Activated T-cell treated with anti-CD3 and anti-CD28 coated beads for 4 hours (primary cell): Measurements from ENCODE around the gene GGCX.

Source experiments
- DNase-seq: peaks from one replicate; pipeline ENCODE4 v3.0.0-alpha.2; 2020

The GGCX gene

DNA sequence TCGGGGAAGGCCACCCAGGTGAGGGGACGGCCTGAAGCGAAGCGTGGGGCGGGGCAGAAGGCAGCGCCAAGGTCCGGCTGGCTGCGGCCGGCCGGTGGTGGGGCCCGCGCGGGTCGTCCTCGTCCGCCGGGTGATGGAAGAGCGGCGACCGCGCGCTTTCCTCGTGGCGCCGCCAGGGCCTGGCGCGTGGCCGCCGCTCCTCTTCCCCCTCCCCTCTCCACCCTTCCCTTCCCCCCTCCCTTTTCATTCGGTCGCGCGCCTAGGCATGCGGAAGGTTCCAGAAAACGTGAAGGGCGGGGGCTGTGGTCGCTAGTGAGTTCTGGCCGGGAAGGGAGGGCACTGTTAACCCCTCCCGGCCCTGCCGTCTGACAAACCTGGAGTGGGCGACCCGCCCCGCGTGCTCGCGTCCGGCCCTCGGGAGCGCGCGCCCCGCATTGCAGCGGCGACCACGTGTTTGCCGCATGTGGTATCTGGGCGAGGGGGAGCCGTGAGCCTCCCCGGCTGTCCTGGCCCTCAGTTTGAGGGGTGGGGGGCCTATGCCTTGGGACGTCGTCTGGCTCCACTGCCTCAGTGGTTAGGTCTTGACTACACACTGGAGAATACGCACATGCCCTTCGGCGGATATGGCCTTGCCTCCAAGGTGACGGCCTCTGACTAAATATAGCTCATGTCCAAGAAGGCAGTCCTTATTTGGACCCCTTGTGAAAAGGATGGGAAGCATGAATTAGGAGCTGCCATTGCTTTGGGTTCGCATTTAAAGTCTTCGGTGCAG lies 21.7 kb downstream of the GGCX start:
- peak; percentile 68 for DNase-seq

GRCh38 chr2:85538507-85539360 lies 22.6 kb downstream of the GGCX start, which contains the start of gene MAT2A:
MAT2A (plus strand) TSS chr2:85539168; CDS start chr2:85539288, 120 bp downstream.
- peak; percentile 86 for DNase-seq

- no peak for DNase-seq
These were observed 23.4 kb downstream of the GGCX start for GRCh38 chr2:85537600-85538506.

DNA sequence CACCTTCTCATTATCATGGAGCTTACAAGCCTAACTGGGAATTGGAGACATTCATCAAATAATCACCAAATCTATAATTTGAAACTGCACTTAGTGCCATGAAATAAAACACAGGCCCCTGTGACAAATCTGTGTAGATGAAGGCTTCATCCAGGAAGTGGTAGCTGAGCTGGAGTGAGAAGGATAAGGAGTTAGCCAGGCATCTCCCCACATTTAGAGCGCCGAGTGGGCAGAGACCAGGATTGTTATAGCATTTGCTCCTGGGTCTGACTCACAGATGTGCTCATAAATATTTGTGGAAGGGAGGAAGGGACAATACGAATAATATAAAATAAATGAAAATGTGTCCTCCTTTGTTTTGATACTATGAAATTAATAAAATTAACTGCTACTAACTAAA lies 24.8 kb downstream of the GGCX start:
- no peak for DNase-seq

- DNase-seq = no peak
These were observed 26.4 kb downstream of the GGCX start for GRCh38 chr2:85534881-85535280.

DNA sequence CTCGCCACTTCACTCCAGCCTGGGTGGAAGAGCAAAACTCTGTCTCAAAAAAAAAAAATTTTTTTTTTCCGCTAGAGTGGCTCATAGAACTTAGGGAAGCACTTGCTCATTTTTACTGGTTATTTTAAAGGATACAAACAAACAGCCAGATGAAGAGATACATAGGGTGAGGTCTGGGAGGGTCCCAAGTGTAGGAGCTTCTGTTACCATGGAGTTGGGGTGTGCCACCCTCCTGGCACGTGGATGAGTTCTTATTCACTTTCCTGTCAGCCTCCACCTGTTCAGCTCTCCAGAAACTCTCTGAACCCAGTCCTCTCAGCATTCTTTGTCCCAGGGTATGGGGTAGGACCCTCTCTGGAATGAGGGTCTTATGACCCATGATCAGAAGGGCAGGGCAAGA lies 27.2 kb downstream of the GGCX start:
- no peak for DNase-seq

DNA sequence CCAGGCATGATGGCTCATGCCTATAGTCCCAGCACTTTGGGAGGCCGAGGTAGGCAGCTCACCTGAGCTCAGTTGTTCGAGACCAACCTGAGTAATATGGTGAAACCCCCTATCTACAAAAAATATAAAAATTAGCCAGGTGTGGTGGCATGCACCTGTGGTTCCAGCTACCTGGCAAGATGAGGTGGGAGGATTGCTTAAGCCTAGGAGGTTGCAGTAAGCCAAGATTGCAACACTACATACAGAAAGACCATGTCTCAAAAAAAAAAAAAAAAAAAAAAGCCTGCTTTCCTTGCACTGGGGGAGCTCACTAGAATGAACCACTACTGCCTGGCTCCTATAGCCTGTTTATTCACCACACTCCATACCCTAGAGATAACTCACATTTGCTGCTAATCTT lies 29.7 kb downstream of the GGCX start:
- DNase-seq = no peak

GRCh38 chr2:85529809-85530208 lies 31.5 kb downstream of the GGCX start:
- no peak for DNase-seq

DNA sequence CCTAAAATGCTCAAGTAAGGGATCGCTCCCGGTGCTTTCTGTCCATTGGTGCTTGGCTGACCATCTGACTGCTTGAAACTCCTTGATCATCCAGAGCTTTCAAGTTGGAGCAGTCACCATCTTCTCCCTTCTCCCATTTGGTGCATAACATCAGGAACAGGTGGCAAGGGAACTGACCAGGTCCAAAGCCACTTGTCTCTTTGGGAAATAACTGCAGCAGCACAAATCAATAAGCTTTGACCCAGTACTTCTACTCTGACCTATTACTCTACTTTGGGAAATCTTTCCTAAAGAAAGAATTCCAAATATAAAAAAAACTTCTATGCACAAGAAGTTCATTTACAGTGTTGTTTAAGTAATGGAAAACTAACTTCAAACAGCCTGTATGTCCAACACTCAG lies 32.9 kb downstream of the GGCX start:
- DNase-seq = no peak

DNA sequence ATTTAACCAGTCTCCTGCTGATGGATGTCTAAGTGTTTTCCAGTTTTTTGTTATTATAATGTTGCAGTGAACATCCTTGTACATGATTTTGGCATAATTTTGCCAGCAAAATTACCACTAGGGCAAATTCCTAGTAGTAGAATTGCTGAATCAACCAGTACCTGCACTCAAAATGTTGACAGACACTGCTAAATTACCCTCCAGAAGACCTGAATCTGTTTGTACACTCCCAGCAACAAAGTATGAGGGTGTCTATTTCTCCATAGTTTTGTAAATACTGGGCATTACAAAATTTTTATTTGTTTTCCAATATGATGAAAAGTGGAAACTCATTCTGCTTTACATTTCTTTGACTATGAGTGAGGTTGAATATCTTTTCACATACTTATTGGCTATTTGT lies 33.5 kb downstream of the GGCX start:
- DNase-seq = no peak

DNA sequence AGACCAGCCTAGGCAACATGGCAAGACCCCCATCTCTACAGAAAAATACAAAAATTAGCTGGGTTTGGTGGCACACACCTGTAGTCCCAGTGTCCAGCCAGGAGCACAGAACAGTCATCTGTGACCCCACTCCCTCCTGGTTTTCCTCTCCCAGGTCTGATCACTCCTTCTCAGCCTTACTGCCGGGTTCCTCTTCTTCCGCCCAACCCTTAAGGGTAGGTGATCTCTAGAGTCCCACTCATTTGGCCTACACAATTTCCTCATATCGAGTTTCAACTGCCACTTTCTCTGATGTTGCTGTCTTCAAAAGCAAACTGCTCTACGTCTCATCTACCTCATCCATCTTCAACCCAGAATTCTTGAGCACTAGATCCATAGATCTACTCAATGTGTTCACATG lies 35.7 kb downstream of the GGCX start:
- DNase-seq = no peak

DNA sequence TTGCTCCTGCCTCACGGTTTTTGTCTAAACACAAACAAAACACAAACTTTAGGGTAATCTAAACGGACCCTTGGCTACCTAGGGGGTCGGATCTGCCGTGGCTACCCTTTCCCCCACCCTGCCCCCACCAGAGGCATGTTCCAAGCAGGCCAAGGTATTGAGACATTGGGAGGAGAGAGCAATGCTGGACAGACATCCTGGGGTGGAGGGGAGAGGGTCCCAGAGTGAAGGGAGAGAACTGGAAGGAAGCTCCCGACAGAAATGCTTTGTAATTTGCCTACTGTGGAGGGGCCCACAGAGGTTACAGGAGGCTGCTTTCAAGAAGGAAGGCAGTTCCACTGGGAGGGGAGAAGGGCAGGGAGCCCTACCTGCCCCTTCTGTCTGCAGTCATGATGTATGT lies 36.3 kb downstream of the GGCX start:
- no peak for DNase-seq

DNA sequence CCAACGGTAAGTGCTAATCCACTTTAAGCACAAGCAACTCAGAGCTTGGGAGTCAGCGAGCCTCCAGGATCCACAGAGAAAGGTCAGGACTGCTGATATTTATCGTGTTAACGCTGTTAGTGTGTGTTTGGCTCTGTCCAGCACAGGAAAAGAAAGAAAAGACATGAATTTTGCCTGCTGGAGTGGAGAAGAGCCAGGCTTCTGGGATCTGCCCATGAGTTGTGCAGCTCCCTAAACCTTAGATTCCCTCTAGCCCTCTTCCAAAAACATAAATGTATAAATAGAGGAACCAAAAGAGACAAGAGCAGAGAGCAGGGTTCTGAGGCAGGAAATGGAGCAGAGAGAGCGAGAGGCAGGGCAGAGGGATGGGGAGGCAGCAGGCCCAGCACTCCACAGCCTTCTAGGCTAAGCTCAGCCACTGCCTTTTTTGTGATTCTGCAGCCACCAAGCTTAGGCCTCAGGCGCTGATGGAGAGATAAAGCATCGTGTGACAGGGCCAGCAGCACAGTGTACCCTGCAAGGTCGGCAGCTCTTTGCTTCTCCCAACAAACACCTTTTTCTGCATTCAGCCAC lies 36.9 kb downstream of the GGCX start:
- no peak for DNase-seq

DNA sequence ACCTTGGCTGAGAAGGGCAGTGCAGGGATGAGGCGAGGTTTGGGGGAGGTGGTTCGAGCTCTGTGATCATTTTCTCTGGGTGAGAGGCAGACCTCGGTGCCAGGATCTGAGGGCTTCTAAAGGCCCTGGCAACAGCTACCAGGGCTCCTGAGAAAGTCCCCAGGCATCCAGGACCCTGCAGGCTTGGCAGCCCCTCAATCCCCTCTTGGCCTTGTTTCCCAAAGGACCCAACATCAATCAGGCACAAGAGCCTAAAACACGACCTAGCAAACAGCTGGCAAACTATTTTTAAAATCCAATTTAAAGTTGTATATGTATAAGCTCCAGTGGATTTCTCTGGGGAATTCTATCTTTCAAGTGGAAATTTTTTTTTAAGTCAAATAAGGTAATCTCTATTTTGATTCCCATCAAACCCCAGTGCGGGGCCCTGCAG lies 37.4 kb downstream of the GGCX start:
- DNase-seq = no peak

DNA sequence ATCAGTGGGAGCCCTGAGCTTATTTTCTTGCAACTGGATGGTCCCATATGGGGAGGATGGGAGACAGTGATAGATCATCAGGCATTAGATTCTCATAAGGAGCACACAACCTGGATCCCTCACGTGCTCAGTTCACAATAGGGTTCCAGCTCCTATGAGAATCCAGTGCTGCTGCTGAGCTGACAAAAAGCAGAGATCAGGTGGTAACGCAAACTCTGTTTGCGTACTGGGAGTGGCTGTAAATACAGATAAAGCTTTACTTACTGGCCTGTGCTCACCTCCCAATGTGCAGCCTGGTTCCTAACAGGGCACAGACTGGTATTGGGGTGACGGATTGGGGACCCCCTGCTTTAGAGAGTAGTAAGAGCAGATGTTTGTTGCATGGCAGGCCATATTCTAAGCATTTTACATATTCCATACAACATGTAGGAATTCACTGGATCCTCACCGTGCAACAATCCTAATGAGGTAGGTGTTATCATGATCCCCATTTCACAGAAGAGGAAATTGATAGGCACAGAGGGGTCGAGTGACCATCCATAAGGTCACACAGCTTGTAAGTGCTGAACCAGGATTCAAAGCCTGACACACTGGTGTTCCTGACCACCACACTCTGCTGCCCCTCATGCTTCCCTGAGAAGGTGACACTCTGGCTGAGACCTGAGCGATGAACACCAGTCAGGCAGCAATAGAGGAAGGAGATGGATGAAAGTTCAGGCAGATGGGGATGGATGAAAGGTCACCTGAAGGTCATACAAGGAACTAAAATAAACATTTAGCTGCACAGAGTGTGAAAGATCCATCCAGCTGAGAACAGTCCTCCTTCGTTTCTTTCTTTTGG lies 38.0 kb downstream of the GGCX start:
- DNase-seq = no peak

DNA sequence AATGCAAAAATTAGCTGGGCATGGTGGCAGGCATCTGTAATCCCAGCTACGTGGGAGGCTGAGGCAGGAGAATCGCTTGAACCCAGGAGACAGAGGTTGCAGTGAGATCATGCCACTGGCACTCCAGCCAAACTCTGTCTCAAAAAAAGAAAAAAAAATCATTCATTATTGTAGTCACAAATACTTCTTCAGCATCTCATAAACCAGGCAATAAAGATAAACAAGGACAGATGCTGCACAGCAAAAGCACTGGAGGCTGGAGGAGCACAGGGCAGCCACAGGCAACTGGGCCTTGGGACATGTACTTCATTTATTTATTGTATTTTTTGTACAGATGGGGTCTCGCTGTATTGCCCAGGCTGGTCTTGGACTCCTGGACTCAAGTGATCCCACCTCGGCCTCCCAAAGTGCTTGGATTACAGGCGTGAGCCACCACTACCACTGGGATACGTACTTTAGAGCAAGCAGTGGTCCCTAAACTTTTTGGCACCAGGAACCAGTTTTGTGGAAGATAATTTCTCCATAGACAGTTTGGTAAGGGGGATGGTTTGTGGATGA lies 39.1 kb downstream of the GGCX start:
- no peak for DNase-seq

DNA sequence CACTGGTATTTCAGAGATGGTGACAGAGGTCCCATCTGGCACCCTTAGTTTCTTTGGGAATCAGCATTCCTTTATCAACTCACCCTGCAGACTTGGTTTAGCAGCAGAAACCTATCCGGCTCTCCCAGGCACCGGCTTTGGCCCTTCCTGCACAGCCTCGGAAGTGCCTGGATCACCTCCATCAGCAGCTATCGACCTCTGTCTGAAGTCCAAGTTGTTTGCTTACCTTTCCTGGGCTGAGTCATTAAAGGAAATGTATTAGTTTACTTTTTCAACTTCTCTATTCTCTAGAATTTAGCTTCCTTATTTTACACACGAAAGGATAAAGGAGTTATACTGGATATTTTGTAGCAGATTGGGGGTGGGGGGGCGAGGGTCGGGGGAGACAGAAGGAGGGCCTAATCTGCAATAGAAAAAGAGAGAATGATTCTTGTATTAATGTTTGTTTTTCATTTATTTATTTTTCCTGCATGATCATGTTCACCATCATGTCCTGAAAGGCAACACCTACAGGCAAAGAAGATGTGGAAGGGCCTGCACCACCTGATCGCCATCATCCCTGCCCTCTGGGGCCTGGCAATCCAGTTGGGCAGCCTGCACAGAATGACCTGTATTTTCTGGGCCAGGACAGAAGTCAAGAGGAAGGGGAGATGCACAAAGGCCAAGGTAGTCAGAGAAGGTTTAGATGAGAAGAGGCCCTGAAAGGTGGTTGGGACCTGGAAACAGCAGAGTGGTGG lies 44.5 kb downstream of the GGCX start:
- DNase-seq = no peak

DNA sequence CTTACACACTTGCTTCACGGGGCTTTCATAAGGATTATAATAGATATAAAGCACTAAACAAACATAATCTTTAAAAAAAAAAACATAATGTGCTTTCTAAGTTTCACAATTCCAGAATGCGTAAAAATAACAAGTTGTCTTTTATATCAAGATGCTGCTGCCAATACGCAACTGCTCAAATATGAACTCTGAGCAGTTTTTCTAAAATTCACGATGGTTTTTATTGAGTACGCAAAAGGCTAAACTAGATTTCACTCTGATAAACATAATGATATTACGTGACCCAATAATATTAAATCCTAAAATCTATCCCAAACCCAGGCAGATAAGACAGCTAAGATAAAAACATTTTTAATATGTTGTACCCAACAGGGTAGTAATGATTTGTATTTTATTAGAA lies 47.0 kb downstream of the GGCX start:
- no peak for DNase-seq

DNA sequence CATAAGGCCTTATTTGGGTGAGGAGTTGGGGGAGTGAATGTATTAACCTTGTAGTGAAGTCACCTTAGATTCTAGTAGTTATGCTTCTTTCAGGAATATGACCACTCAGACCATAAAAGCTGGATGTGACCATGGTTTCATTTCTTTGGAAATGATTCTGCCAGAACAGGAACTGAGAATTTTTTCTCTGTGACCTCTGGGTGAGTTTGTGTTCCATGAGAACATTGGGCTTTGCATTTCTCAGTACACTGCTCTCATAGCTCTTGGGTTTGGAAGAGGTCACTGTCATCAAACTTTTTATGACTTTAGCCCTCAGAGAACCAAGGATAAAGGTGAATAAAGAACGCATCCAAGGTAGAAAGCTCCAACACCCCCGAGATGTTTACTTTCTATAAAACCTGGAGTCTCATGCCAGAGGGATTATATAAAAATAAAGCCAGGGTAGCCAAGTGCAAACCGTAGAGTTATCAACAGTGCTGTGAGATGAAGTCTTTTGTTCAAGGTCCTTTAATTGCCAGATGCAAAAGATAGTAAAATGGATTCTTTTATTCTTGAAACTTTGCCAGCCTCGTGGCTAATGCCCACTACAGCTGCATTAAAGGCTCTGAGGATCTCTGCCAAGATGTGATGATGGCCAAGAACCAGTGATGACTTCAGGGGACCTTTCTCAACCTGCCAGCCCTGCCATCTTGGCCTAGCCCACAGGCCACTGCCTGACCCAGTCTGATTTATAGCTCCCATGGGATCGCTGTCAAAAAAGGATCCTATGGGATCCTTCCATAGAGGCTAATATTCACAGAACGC lies 50.1 kb downstream of the GGCX start:
- DNase-seq = no peak

DNA sequence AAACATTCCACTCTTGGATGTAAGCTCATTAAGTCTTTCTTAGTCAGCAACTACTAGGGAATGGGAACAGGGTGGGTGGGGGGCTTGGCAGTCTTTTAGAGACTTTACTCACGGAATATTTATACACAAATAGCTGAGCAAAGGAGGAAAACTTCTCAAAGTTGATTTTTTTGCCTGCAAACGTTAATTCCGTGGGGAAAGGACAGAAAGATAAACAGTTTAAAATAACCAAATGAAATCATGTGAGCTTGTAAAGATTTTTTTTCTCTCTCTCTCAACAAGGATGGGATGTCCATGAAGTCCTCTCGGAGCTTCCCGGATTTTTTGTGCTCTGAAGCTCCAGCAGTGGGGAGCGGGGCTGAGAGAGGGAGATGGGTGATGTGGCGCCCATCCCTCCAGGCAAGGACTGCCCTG lies 54.5 kb downstream of the GGCX start:
- no peak for DNase-seq
